WTC11 (cell line): ENCODE data around the gene USF1. TPM values are rescaled to one million over a fixed set of nuclear protein-coding genes. Genes with fewer than 3 reads are reported as not detected.

ENCODE experiments used
- ATAC-seq: fragments of 200-7000 bp; cut with Tn5 transposase; 2 replicates; pipeline ENCODE4 v1.10.0; 2021; ENCODE audit warnings: mild to moderate bottlenecking, moderate library complexity
- CTCF ChIA-PET: fragments of 300-600 bp; sonication (Branson Sonifier 250); formaldehyde crosslinking; loops from one replicate; lab custom pipeline; 2021; ENCODE audit warnings: antibody characterized with exemption; lab: Charles Lee
- POLR2A ChIA-PET: fragments of 350-600 bp; sonication (Branson Sonifier 250); formaldehyde crosslinking; loops from one replicate; lab custom pipeline; 2021; ENCODE audit warnings: antibody characterized with exemption; lab: Charles Lee
- DNase-seq: peaks from one replicate; pipeline ENCODE4 v3.0.0; 2021; ENCODE audit warnings: low spot score
- H3K27ac Mint-ChIP-seq: 2 replicates; pipeline ENCODE4 v1.8.0; 2021; ENCODE audit warnings: mixed read lengths
- H3K27me3 Mint-ChIP-seq: 2 replicates; pipeline ENCODE4 v1.8.0; 2021; ENCODE audit warnings: low read depth, mild to moderate bottlenecking, moderate library complexity, mixed read lengths
- H3K36me3 Mint-ChIP-seq: 2 replicates; pipeline ENCODE4 v1.8.0; 2021; ENCODE audit warnings: mixed read lengths
- H3K4me1 Mint-ChIP-seq: 2 replicates; pipeline ENCODE4 v1.8.0; 2022; ENCODE audit warnings: mixed read lengths
- H3K4me3 Mint-ChIP-seq: 2 replicates; pipeline ENCODE4 v1.8.0; 2021; ENCODE audit warnings: mild to moderate bottlenecking, moderate library complexity, mixed read lengths
- H3K9me3 Mint-ChIP-seq: 2 replicates; pipeline ENCODE4 v1.8.0; 2021; ENCODE audit warnings: mixed read lengths
- AR ChIP-seq: fragments of 250-450 bp; sonication (Bioruptor Pico); IDR thresholded peaks from 2 replicates; pipeline ENCODE4 v1.9.0; 2021; ENCODE audit warnings: mild to moderate bottlenecking
- CREM ChIP-seq: sonication (generic); formaldehyde crosslinking; IDR thresholded peaks from 2 replicates; pipeline ENCODE4 v1.8.1; 2022; ENCODE audit warnings: mild to moderate bottlenecking, missing genetic modification reagents, moderate library complexity
- ELF4 ChIP-seq: sonication (generic); formaldehyde crosslinking; IDR thresholded peaks from 2 replicates; pipeline ENCODE4 v1.8.1; 2022; ENCODE audit warnings: low read depth, mild to moderate bottlenecking, moderate library complexity, missing genetic modification reagents
- GABPB1 ChIP-seq: sonication (generic); formaldehyde crosslinking; IDR thresholded peaks from 2 replicates; pipeline ENCODE4 v1.8.1; 2023; ENCODE audit warnings: mild to moderate bottlenecking, missing genetic modification reagents
- GTF2I ChIP-seq: fragments of 250-450 bp; sonication (Bioruptor Pico); conservative IDR thresholded peaks from 2 replicates; pipeline ENCODE4 v1.4.0; 2021; ENCODE audit warnings: mild to moderate bottlenecking
- HMGA2 ChIP-seq: fragments of 250-450 bp; sonication (Bioruptor Pico); IDR thresholded peaks from 2 replicates; pipeline ENCODE4 v1.4.0; 2021; ENCODE audit warnings: mild to moderate bottlenecking, moderate library complexity
- JAZF1 ChIP-seq: fragments of 250-450 bp; sonication (Bioruptor Pico); IDR thresholded peaks from 2 replicates; pipeline ENCODE4 v1.9.0; 2021; ENCODE audit warnings: moderate library complexity, mild to moderate bottlenecking, inconsistent platforms
- MAX ChIP-seq: sonication (generic); formaldehyde crosslinking; IDR thresholded peaks from 2 replicates; pipeline ENCODE4 v1.8.0; 2022; ENCODE audit warnings: mild to moderate bottlenecking, missing genetic modification reagents
- NFATC4 ChIP-seq: fragments of 250-450 bp; sonication (Bioruptor Pico); IDR thresholded peaks from 2 replicates; pipeline ENCODE4 v1.9.0; 2021; ENCODE audit warnings: mild to moderate bottlenecking
- OVOL2 ChIP-seq: fragments of 250-450 bp; sonication (Bioruptor Pico); IDR thresholded peaks from 2 replicates; pipeline ENCODE4 v1.9.0; 2021; ENCODE audit warnings: mild to moderate bottlenecking, borderline replicate concordance
- PRRX2 ChIP-seq: fragments of 250-450 bp; sonication (Bioruptor Pico); IDR thresholded peaks from 2 replicates; pipeline ENCODE4 v1.8.0; 2021; ENCODE audit warnings: mild to moderate bottlenecking
- RELA ChIP-seq: sonication (generic); formaldehyde crosslinking; IDR thresholded peaks from 2 replicates; pipeline ENCODE4 v1.8.1; 2022; ENCODE audit warnings: missing genetic modification reagents, mild to moderate bottlenecking, borderline replicate concordance
- SMAD3 ChIP-seq: sonication (generic); formaldehyde crosslinking; IDR thresholded peaks from 2 replicates; pipeline ENCODE4 v1.8.0; 2022; ENCODE audit warnings: missing genetic modification reagents, mild to moderate bottlenecking, borderline replicate concordance
- ZNF281 ChIP-seq: sonication (generic); formaldehyde crosslinking; IDR thresholded peaks from 2 replicates; pipeline ENCODE4 v1.8.0; 2023; ENCODE audit warnings: mild to moderate bottlenecking, missing genetic modification reagents
- ZNF416 ChIP-seq: fragments of 250-450 bp; sonication (Bioruptor Pico); IDR thresholded peaks from 2 replicates; pipeline ENCODE4 v1.9.0; 2021; ENCODE audit warnings: mild to moderate bottlenecking, inconsistent platforms
- ZNF423 ChIP-seq: fragments of 250-450 bp; sonication (Bioruptor Pico); IDR thresholded peaks from 2 replicates; pipeline ENCODE4 v2.1.2; 2022; ENCODE audit warnings: mild to moderate bottlenecking, moderate library complexity
- total RNA-seq: library from RNA; stranded (reverse); gene quantifications from 3 replicates; pipeline ENCODE4 v1.2.3, GENCODE V29; 2021
- TF ChIP-seq, protein P1 (sequence below): fragments of 250-450 bp; sonication (Bioruptor Pico); conservative IDR thresholded peaks from 2 replicates; pipeline ENCODE4 v1.9.0; 2021; ENCODE audit warnings: mild to moderate bottlenecking
- TF ChIP-seq, protein P2 (sequence below): sonication (generic); formaldehyde crosslinking; IDR thresholded peaks from 2 replicates; pipeline ENCODE4 v1.8.0; 2022; ENCODE audit warnings: mild to moderate bottlenecking, missing genetic modification reagents
- TF ChIP-seq, protein P3 (sequence below): sonication (generic); formaldehyde crosslinking; IDR thresholded peaks from 2 replicates; pipeline ENCODE4 v1.8.1; 2022; ENCODE audit warnings: low read depth, mild to moderate bottlenecking, moderate library complexity, missing genetic modification reagents, borderline replicate concordance

The USF1 gene
- total RNA-seq, 1 experiment from 2014 or later: 65.6 TPM

GRCh38 chr1:161086457-161086856 is 40.7 kb upstream of the USF1 start:
- Mint-ChIP-seq H3K27ac (no peak overlapping the region), H3K4me1 (peaks cover 31% of the 10 kb centered on the region)
- TF ChIP-seq HMGA2 (no peak), CREM (CRISPR knock-in tag) (no peak), ZNF423 (no peak), SMAD3 (no peak), NFATC4 (CRISPR knock-in tag) (no peak), OVOL2 (CRISPR knock-in tag) (no peak)
- TF ChIP-seq, protein P1, sequence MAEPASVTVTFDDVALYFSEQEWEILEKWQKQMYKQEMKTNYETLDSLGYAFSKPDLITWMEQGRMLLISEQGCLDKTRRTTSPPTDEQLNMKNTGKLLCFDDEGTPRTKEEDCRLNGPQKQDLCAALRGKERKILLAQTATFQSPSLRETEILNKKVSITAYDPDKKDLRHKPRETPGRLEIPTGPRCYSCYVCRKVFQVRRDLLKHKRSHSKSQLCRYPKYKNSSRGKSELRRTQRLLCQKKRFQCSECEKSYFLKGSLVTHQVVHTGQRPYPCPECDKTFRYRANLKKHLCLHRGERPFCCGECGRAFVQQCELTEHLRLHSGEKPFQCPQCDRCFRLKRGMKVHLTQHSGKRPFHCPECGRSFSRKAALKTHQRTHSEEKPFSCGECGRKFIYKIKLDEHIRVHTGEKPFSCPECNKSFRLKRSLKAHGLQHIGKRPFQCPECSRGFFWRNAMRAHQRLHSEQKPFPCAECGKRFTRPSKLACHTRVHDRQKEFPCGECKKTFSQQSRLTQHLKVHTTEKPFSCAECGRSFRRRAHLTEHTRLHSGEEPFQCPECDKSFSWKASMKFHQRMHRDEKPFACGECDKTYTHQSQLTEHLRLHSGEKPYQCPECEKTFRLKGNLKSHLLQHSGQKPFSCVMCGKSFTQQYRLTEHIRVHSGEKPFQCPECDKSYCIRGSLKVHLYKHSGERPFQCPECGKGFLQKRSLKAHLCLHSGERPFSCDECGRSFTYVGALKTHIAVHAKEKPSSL (CRISPR knock-in tag): no peak

GRCh38 chr1:161085165-161085564 is 39.4 kb upstream of the USF1 start:
- H3K4me1 Mint-ChIP-seq: peaks cover 41% of the 10 kb centered on the region

More at GRCh38 chr1:161086457-161086856, 40.7 kb upstream of the USF1 start:
- ChIA-PET CTCF (interaction anchor here (1.2 to 4.0 kb wide), 4 partner anchors 11 to 89 kb away, joined by 4 to 24 read pairs (median 6); partner anchors contain the start of genes ARHGAP30 and KLHDC9), POLR2A (no interaction called here)
- H3K36me3 Mint-ChIP-seq: no peaks in the 10 kb centered on the region
- H3K9me3 Mint-ChIP-seq: no peaks in the 10 kb centered on the region
- H3K27me3 Mint-ChIP-seq: no peaks in the 10 kb centered on the region
- H3K4me3 Mint-ChIP-seq: no peak overlapping the region
- ATAC-seq (peak; percentile 29; the same call in 1 of the 2 replicates), DNase-seq (no peak)

More at GRCh38 chr1:161085165-161085564, 39.4 kb upstream of the USF1 start:
- no peaks in the 10 kb centered on the region; the same call in 1 of the 2 replicates for H3K27me3 Mint-ChIP-seq
- H3K27ac Mint-ChIP-seq: no peak overlapping the region
- ATAC-seq: no peak
- no peaks in the 10 kb centered on the region for H3K9me3 Mint-ChIP-seq
- DNase-seq: no peak
- ChIA-PET CTCF (interaction anchor here (0.6 to 4.0 kb wide), 4 partner anchors 13 to 29 kb away, joined by 3 to 24 read pairs (median 6); partner anchors contain the start of genes ARHGAP30 and KLHDC9), POLR2A (interaction anchor here (0.7 kb wide), 1 partner anchor 64 kb away, joined by 4 read pairs; the partner anchor contains the start of gene F11R)
- TF ChIP-seq, protein P1 (CRISPR knock-in tag): no peak
- TF ChIP-seq ZNF281 (CRISPR knock-in tag) (no peak), GTF2I (CRISPR knock-in tag) (no peak), RELA (CRISPR knock-in tag) (no peak), JAZF1 (no peak), AR (CRISPR knock-in tag) (no peak), HMGA2 (no peak), ELF4 (CRISPR knock-in tag) (no peak), MAX (no peak), ZNF416 (CRISPR knock-in tag) (no peak), SMAD3 (no peak), PRRX2 (CRISPR knock-in tag) (no peak), GABPB1 (CRISPR knock-in tag) (no peak)
- TF ChIP-seq, protein P2, sequence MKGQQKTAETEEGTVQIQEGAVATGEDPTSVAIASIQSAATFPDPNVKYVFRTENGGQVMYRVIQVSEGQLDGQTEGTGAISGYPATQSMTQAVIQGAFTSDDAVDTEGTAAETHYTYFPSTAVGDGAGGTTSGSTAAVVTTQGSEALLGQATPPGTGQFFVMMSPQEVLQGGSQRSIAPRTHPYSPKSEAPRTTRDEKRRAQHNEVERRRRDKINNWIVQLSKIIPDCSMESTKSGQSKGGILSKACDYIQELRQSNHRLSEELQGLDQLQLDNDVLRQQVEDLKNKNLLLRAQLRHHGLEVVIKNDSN: no peak
- TF ChIP-seq, protein P3, sequence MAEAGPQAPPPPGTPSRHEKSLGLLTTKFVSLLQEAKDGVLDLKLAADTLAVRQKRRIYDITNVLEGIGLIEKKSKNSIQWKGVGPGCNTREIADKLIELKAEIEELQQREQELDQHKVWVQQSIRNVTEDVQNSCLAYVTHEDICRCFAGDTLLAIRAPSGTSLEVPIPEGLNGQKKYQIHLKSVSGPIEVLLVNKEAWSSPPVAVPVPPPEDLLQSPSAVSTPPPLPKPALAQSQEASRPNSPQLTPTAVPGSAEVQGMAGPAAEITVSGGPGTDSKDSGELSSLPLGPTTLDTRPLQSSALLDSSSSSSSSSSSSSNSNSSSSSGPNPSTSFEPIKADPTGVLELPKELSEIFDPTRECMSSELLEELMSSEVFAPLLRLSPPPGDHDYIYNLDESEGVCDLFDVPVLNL (CRISPR knock-in tag): no peak
- H3K36me3 Mint-ChIP-seq: no peaks in the 10 kb centered on the region
- no peak overlapping the region for H3K4me3 Mint-ChIP-seq
